Measurements from ENCODE around the gene CA5A.

CA5A gene

GRCh38 chr16:87964049-87964659 lies 27.8 kb upstream of the CA5A start:
- DNase-seq = no peak
- intact Hi-C loops (cut with DNase I) = no loop called here

- intact Hi-C loops (cut with DNase I) = no loop called here
- DNase-seq = peak in 1 of 10 donors; percentile 29
Observed at GRCh38 chr16:87963400-87963799, 27.1 kb upstream of the CA5A start.

GRCh38 chr16:87961623-87962022 lies 25.3 kb upstream of the CA5A start:
- DNase-seq = peak in 1 of 10 donors; percentile 36
- intact Hi-C loops (cut with DNase I) = no loop called here

- intact Hi-C loops (cut with DNase I) = no loop called here
- DNase-seq = peak in 1 of 10 donors; percentile 21
Observed at GRCh38 chr16:87960852-87961251, 24.5 kb upstream of the CA5A start.

GRCh38 chr16:87960296-87960695 lies 24.0 kb upstream of the CA5A start:
- intact Hi-C loops (cut with DNase I) = no loop called here
- peak in 1 of 10 donors; percentile 51 for DNase-seq

GRCh38 chr16:87959391-87959990 lies 23.2 kb upstream of the CA5A start:
- peak in 1 of 10 donors; percentile 80 for DNase-seq
- intact Hi-C loops (cut with DNase I) = loop anchor here (10.0 kb wide), 1 partner anchor 475 kb away; no protein-coding TSS in a partner anchor

GRCh38 chr16:87958632-87959031 lies 22.3 kb upstream of the CA5A start:
- intact Hi-C loops (cut with DNase I) = loop anchor here (10.0 kb wide), 1 partner anchor 476 kb away; no protein-coding TSS in a partner anchor
- no peak for DNase-seq

GRCh38 chr16:87957296-87958094 lies 21.2 kb upstream of the CA5A start:
- intact Hi-C loops (cut with DNase I) = loop anchor here (10.0 kb wide), 1 partner anchor 477 kb away; no protein-coding TSS in a partner anchor
- peak in 1 of 10 donors; percentile 75 for DNase-seq

GRCh38 chr16:87956365-87957231 lies 20.3 kb upstream of the CA5A start:
- intact Hi-C loops (cut with DNase I) = loop anchor here (10.0 kb wide), 1 partner anchor 478 kb away; no protein-coding TSS in a partner anchor
- peak in 2 of 10 donors; percentile 24 to 82 for DNase-seq

GRCh38 chr16:87956098-87956364 lies 19.7 kb upstream of the CA5A start:
- no peak for DNase-seq
- intact Hi-C loops (cut with DNase I) = loop anchor here (10.0 kb wide), 1 partner anchor 479 kb away; no protein-coding TSS in a partner anchor

GRCh38 chr16:87955302-87956097 lies 19.2 kb upstream of the CA5A start:
- intact Hi-C loops (cut with DNase I) = loop anchor here (10.0 kb wide), 1 partner anchor 479 kb away; no protein-coding TSS in a partner anchor
- peak in 2 of 10 donors; percentile 35 to 70 for DNase-seq

GRCh38 chr16:87954826-87955225 lies 18.5 kb upstream of the CA5A start:
- intact Hi-C loops (cut with DNase I) = loop anchor here (10.0 kb wide), 1 partner anchor 480 kb away; no protein-coding TSS in a partner anchor
- DNase-seq = peak in 2 of 10 donors; percentile 49 to 71

GRCh38 chr16:87954361-87954760 lies 18.0 kb upstream of the CA5A start:
- intact Hi-C loops (cut with DNase I) = loop anchor here (10.0 kb wide), 1 partner anchor 480 kb away; no protein-coding TSS in a partner anchor
- DNase-seq = peak in 3 of 10 donors; percentile 55 to 84 (median 68)

GRCh38 chr16:87953308-87954215 lies 17.2 kb upstream of the CA5A start:
- peak in 3 of 10 donors; percentile 3 to 27 (median 5) for DNase-seq
- intact Hi-C loops (cut with DNase I) = loop anchor here (10.0 kb wide), 1 partner anchor 481 kb away; no protein-coding TSS in a partner anchor

- peak in 2 of 10 donors; percentile 49 to 58 for DNase-seq
- intact Hi-C loops (cut with DNase I) = loop anchor here (10.0 kb wide), 1 partner anchor 482 kb away; no protein-coding TSS in a partner anchor
Observed at GRCh38 chr16:87952751-87953150, 16.4 kb upstream of the CA5A start.

GRCh38 chr16:87951552-87952538 lies 15.5 kb upstream of the CA5A start:
- intact Hi-C loops (cut with DNase I) = loop anchor here (10.0 kb wide), 1 partner anchor 483 kb away; no protein-coding TSS in a partner anchor
- DNase-seq = peak in 3 of 10 donors; percentile 30 to 80 (median 61)

Data from posterior cingulate gyrus (tissue), 11 donors.